Lower leg skin (tissue), 3 donors: ENCODE results near the gene HEPH.

Source experiments
- CTCF ChIP-seq, 3 donors: fragments of 450-650 bp; IDR thresholded peaks; one replicate each; pipeline ENCODE4 v1.5.1; 2016; ENCODE audit warnings: antibody characterized with exemption in 3 of 3, mild to moderate bottlenecking in 3 of 3, moderate library complexity in 2 of 3
- POLR2A ChIP-seq, 2 donors: fragments of 450-650 bp; IDR thresholded peaks; one replicate each; pipeline ENCODE4 v1.6.1; 2016 to 2017; ENCODE audit warnings: antibody characterized with exemption in 2 of 2, mild to moderate bottlenecking in 1 of 2, moderate library complexity in 1 of 2

DNA sequence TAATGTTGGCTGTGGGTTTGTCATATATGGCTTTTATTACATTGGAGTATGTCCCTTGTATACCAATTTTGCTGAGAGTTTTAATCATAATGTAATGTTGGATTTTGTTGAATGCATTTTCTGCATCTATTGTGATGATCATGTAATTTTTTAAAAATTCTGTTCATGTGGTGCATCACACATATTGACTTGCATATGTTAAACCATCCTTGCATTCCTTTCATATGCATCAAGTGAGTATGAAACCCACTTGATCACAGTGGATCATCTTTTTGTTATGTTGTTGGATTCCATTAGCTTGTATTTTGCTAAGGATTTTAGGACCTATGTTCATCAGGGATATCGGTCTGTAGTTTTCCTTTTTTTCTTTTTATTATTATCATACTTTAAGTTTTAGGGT lies 12.1 kb downstream of the HEPH start:
- TF ChIP-seq CTCF (IDR thresholded peaks at IDR 0.05), result no peak
- no peak for TF ChIP-seq POLR2A (IDR thresholded peaks at IDR 0.05)
